RPMI7951 (cell line): ENCODE measurements around the gene SRGAP3. TPM values are rescaled to one million over a fixed set of nuclear protein-coding genes. Genes with fewer than 3 reads are reported as not detected.

Experiments
- total RNA-seq: library from RNA; depleted of rRNA; stranded (reverse); fragments of >200 nt; shearing (Covaris generic); gene quantifications from 2 replicates; pipeline ENCODE4 v1.2.3, GENCODE V29; 2014; rRNA removed

SRGAP3 gene
- total RNA-seq, 1 experiment from 2014 or later = 2.3 TPM

Other genes with a start within 250 kb of the SRGAP3 start
- 48.4 and 63.3 TPM in 2 replicates for gene THUMPD3, start 113.4 kb upstream of the SRGAP3 start, total RNA-seq
- gene SETD5, start 148.0 kb upstream of the SRGAP3 start, total RNA-seq = 56.8 and 58.4 TPM in 2 replicates